LNCaP clone FGC (cell line): ENCODE data around the gene SLC40A1.

Experiments used
- DNase-seq: peaks from one replicate; pipeline ENCODE4 v3.0.0-alpha.2; 2011; ENCODE audit warnings: low read depth
- H3K4me3 ChIP-seq: 2 replicates; pipeline ENCODE4 v1.5.1; 2011; ENCODE audit warnings: mild to moderate bottlenecking, low read depth, low read length, control low read depth
- TF ChIP-seq, protein P1 (sequence below): IDR thresholded peaks from 2 replicates; pipeline ENCODE4 v1.5.1; 2012; ENCODE audit warnings: mild to moderate bottlenecking; ENCODE audit not compliant: control insufficient read depth, insufficient read depth; ENCODE audit errors: extremely low read depth

The SLC40A1 gene

DNA sequence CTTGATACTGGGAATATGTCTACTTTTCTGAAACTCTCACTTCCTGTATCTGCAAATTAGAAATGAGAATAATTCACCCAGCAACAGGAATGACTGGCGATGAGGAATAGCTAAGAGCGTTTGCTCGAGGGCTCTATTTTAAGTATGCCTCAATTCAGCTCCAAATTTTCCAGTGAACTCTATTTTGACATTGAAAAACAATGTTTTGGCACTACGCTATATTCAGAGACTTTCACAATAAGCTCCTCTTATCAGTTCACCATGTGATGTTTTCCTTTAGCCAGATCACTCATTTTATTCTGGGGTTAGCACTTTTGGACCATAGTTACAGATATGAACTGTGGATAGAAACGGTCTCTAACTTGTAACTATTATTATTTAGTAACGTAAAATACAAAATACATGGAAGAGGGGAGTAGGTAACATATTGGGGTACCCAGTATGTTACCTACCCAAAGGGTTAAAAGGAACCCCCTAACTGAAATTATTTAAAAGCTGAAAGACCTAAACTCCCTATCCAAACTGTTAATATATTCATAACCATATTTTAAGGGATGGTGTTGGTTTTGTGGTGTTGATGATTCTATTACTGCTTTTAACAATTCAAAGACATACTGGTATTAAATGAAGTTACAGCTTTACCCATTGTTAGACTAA lies 28.1 kb downstream of the SLC40A1 start:
- TF ChIP-seq, protein P1, sequence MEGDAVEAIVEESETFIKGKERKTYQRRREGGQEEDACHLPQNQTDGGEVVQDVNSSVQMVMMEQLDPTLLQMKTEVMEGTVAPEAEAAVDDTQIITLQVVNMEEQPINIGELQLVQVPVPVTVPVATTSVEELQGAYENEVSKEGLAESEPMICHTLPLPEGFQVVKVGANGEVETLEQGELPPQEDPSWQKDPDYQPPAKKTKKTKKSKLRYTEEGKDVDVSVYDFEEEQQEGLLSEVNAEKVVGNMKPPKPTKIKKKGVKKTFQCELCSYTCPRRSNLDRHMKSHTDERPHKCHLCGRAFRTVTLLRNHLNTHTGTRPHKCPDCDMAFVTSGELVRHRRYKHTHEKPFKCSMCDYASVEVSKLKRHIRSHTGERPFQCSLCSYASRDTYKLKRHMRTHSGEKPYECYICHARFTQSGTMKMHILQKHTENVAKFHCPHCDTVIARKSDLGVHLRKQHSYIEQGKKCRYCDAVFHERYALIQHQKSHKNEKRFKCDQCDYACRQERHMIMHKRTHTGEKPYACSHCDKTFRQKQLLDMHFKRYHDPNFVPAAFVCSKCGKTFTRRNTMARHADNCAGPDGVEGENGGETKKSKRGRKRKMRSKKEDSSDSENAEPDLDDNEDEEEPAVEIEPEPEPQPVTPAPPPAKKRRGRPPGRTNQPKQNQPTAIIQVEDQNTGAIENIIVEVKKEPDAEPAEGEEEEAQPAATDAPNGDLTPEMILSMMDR = no peak
- H3K4me3 ChIP-seq = no peak overlapping the region
- DNase-seq = no peak

DNA sequence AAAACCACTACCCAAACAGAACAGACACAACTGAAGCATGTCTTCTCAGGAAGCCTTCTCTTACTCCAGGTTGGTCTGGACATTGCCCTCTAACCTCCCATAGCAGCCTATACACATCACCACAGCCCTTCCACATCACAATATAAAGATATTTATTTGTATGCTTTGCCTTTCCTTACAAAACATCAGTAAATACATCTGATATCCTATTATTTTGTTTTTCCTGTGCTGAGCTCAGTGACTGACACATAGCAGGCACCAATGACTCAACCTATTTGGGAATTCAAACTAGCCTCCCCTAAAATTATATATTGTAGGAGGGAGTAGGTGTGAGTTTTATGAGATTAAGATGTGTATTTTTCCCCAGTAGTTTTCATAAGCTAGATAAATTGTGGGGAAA lies 28.8 kb downstream of the SLC40A1 start:
- no peak overlapping the region for H3K4me3 ChIP-seq
- DNase-seq = no peak
- TF ChIP-seq, protein P1 = no peak

DNA sequence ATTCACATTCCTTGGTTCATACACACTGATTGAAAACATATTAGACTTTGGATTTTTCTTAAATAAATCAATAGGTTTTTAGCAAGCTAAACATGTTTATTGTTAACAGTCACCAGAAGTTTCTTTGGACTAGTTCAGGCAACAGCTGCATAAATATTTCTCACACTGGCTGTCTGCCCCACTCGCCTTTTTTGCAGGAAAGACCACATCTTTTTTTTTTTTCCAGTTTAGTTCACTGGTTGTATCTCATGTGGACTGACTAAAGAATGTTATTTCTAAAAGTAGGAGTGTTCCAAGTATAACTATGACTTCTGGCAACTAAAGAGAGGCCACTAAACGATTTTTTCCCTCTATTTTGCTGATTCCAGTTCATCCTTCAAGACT lies 31.1 kb downstream of the SLC40A1 start:
- H3K4me3 ChIP-seq = no peak overlapping the region
- no peak for DNase-seq
- TF ChIP-seq, protein P1 = no peak

DNA sequence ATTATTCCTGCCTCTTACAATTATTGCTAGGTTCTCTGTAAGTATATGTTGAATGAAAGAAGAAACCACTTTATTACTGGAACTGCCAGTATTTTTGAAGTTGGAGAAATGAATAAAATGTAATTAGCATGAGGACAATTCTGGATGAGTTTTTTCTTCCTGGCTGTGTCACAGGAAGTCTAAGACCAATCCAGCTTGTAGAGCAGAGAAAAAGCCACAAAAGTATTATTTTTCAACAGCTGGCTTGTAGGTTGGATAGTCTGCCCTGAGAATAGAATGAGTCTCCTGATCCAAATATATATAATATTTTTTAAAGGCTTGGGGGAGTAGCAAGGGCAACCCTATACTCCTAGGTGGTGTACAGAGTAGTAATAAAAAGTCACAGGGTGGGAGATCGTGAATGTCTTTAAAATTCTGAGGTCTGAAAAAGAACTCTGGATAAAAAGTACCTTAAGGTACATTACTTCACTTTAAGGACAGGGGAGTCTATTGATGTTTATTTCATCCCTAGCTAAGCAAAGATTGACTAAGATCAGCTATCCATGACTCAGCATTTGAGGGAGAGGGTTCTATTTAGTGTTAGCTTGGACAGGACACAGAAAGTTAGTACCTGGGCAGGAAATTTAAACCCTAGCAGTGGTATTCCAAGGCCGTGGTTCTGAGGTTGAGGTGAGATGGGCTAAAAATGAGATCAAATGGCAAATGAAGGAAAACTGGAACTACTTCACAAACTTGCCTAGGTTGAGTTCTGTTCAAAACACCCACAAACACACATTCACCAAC lies 31.7 kb downstream of the SLC40A1 start:
- TF ChIP-seq, protein P1 = no peak
- H3K4me3 ChIP-seq = no peak overlapping the region
- DNase-seq = no peak

DNA sequence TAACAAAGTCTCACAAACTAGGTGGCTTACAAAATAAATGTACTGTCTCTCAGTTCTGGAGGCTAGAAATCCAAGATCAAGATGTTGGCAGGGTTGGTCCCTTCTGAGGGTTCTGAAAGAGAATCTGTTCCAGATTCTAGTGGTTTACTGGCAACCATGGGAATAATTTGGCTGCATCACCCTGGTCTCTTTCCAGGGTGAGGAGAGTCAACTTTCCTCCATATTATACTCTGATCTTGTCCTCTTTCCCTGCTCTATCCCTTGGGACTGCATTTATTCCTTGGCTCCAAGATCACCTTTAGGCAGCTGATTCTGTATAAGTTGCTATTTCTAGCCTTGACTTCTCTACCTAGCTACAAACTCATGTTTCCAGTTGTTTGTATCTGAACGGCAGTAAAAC lies 35.2 kb downstream of the SLC40A1 start:
- no peak overlapping the region for H3K4me3 ChIP-seq
- TF ChIP-seq, protein P1 = no peak

DNA sequence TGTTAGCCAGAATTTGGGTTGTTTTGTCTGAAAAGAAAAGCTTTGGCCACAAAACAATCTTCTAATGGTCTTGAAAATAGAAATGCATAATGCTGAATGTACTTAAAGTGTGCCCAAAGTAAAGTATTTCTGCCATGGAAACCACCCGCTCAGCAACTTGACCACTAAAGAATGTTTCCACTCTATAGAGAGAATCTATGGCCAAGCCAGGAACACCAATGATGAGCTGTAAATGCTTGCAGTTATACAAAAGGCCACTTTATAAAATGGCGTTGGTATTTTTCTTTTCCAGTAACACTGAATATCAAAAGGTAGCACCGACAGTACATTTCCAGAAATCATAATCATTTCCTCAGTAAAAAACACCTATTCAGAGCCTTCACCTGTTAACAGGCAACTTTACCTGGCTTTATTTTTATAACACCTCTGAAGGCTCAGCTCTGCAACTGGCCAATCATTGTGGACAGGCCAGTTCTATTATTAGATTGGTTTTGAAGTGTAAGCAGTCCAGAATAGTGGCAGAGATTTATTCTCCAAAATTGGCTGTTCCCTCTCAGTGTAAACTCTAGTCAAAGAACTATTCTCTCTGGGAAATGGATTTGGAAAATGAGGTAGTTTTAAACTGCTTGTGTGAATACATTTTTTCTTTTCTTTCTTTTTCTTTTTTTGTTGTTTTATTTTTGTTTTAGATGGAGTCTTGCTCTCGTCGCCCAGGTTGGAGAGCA lies 36.1 kb downstream of the SLC40A1 start:
- DNase-seq = no peak
- TF ChIP-seq, protein P1 = no peak

More for the DNA sequence above, 35.2 kb downstream of the SLC40A1 start:
- no peak for DNase-seq

More for the DNA sequence above, 36.1 kb downstream of the SLC40A1 start:
- no peak overlapping the region for H3K4me3 ChIP-seq
